Measurements from ENCODE around the gene ZCCHC8. TPM values are rescaled to one million over a fixed set of nuclear protein-coding genes. Genes with fewer than 3 reads are reported as not detected.

Gene ZCCHC8
- total RNA-seq, 2 experiments from 2014 or later = 49.4 to 54.8 TPM

- no peak for TF ChIP-seq CTCF (IDR thresholded peaks at IDR 0.05)
- no peak overlapping the region for H3K4me3 ChIP-seq (ENCODE audit: low read length)
- ATAC-seq (ENCODE audit: poor library complexity) = no peak
- no peak overlapping the region for H3K27ac Mint-ChIP-seq
- intact Hi-C loops (cut with DNase I, micrococcal nuclease) = no loop called here
- ChIA-PET POLR2A (no interaction called here), CTCF (interaction anchor here (0.5 kb wide), 1 partner anchor 122 kb away, joined by 4 read pairs; no protein-coding TSS in a partner anchor)
- H3K4me1 ChIP-seq (ENCODE audit: insufficient read depth, low read length) = peaks cover 4% of the 10 kb centered on the region
- no peak for DNase-seq
- H3K27me3 Mint-ChIP-seq = no peaks in the 10 kb centered on the region
- H3K9me3 Mint-ChIP-seq = no peaks in the 10 kb centered on the region
- peaks cover 40% of the 10 kb centered on the region for H3K36me3 Mint-ChIP-seq (ENCODE audit: low read depth)
- no peaks in the 10 kb centered on the region for H3K4me1 Mint-ChIP-seq (ENCODE audit: low read depth)
- H3K27me3 ChIP-seq (ENCODE audit: control insufficient read depth in 1 of 2, insufficient read depth in 2 of 2, low read length in 2 of 2) = no peaks in the 10 kb centered on the region
- H3K9me3 ChIP-seq (ENCODE audit: control insufficient read depth in 1 of 2, insufficient read depth in 1 of 2, low read length in 2 of 2) = no peaks in the 10 kb centered on the region
- H3K36me3 ChIP-seq (ENCODE audit: insufficient read depth, low read length) = peaks cover 38% of the 10 kb centered on the region
- H3K4me3 Mint-ChIP-seq = no peak overlapping the region
- H3K27ac ChIP-seq (ENCODE audit: low read depth in 1 of 2, low read length in 2 of 2) = no peak overlapping the region
Observed at GRCh38 chr12:122544537-122544936, 43.8 kb upstream of the ZCCHC8 start.

- Histone ChIP-seq H3K27me3 (ENCODE audit: control insufficient read depth in 1 of 2, insufficient read depth in 2 of 2, low read length in 2 of 2) (no peaks in the 10 kb centered on the region), H3K4me3 (ENCODE audit: low read length) (no peak overlapping the region), H3K4me1 (ENCODE audit: insufficient read depth, low read length) (peaks cover 4% of the 10 kb centered on the region), H3K27ac (ENCODE audit: low read depth in 1 of 2, low read length in 2 of 2) (no peak overlapping the region), H3K36me3 (ENCODE audit: insufficient read depth, low read length) (peaks cover 20% of the 10 kb centered on the region), H3K9me3 (ENCODE audit: control insufficient read depth in 1 of 2, insufficient read depth in 1 of 2, low read length in 2 of 2) (no peaks in the 10 kb centered on the region)
- no peaks in the 10 kb centered on the region for H3K4me1 Mint-ChIP-seq (ENCODE audit: low read depth)
- H3K4me3 Mint-ChIP-seq = no peak overlapping the region
- no peaks in the 10 kb centered on the region for H3K9me3 Mint-ChIP-seq
- H3K36me3 Mint-ChIP-seq (ENCODE audit: low read depth) = peaks cover 21% of the 10 kb centered on the region
- intact Hi-C loops (cut with DNase I, micrococcal nuclease) = no loop called here
- ATAC-seq (ENCODE audit: poor library complexity) = no peak
- POLR2A ChIA-PET = interaction anchor here (1.0 to 2.1 kb wide), 2 partner anchors 12 to 37 kb away, joined by 4 to 14 read pairs; partner anchors contain the start of genes KNTC1, RSRC2 and ZCCHC8
- no peaks in the 10 kb centered on the region for H3K27me3 Mint-ChIP-seq
- CTCF ChIA-PET = no interaction called here
- no peak overlapping the region for H3K27ac Mint-ChIP-seq
- no peak for DNase-seq
- no peak for TF ChIP-seq CTCF (IDR thresholded peaks at IDR 0.05)
Observed at GRCh38 chr12:122538496-122538895, 37.8 kb upstream of the ZCCHC8 start.

- DNase-seq (no peak), ATAC-seq (ENCODE audit: poor library complexity) (no peak)
- Histone ChIP-seq H3K4me1 (ENCODE audit: insufficient read depth, low read length) (peaks cover 4% of the 10 kb centered on the region), H3K27me3 (ENCODE audit: control insufficient read depth in 1 of 2, insufficient read depth in 2 of 2, low read length in 2 of 2) (no peaks in the 10 kb centered on the region), H3K27ac (ENCODE audit: low read depth in 1 of 2, low read length in 2 of 2) (no peak overlapping the region), H3K4me3 (ENCODE audit: low read length) (no peak overlapping the region), H3K36me3 (ENCODE audit: insufficient read depth, low read length) (peaks cover 20% of the 10 kb centered on the region), H3K9me3 (ENCODE audit: control insufficient read depth in 1 of 2, insufficient read depth in 1 of 2, low read length in 2 of 2) (no peaks in the 10 kb centered on the region)
- intact Hi-C loops (cut with DNase I, micrococcal nuclease) = no loop called here
- ChIA-PET CTCF (interaction anchor here (0.7 kb wide), 1 partner anchor 121 kb away, joined by 3 read pairs; no protein-coding TSS in a partner anchor), POLR2A (interaction anchor here (0.6 to 0.9 kb wide), 2 partner anchors 9 to 97 kb away, joined by 3 read pairs; no protein-coding TSS in a partner anchor)
- no peak for TF ChIP-seq CTCF (IDR thresholded peaks at IDR 0.05)
- Mint-ChIP-seq H3K4me3 (no peak overlapping the region), H3K36me3 (ENCODE audit: low read depth) (peaks cover 17% of the 10 kb centered on the region), H3K27ac (no peak overlapping the region), H3K27me3 (no peaks in the 10 kb centered on the region), H3K4me1 (ENCODE audit: low read depth) (no peaks in the 10 kb centered on the region), H3K9me3 (no peaks in the 10 kb centered on the region)
Observed at GRCh38 chr12:122537021-122537420, 36.3 kb upstream of the ZCCHC8 start.

All from CD4-positive, alpha-beta T cell (primary cell).